Activated naive CD8-positive, alpha-beta T cell treated with anti-CD3 and anti-CD28 coated beads, Interleukin-2, amount 50 U/mL, for 24 hours (primary cell): ENCODE results near the gene CRACR2B.

Experiments
- ATAC-seq: fragments of 150-1000 bp; cut with Tn5 transposase; one replicate; pipeline ENCODE4 v1.10.0; 2021
- DNase-seq: peaks from one replicate; pipeline ENCODE4 v3.0.0; 2021
- H3K27ac Mint-ChIP-seq: one replicate; pipeline ENCODE4 v1.8.0; 2021; ENCODE audit warnings: mild to moderate bottlenecking, mixed read lengths
- H3K27me3 Mint-ChIP-seq: one replicate; pipeline ENCODE4 v1.8.0; 2021; ENCODE audit warnings: mixed read lengths
- H3K36me3 Mint-ChIP-seq: one replicate; pipeline ENCODE4 v1.8.0; 2021; ENCODE audit warnings: low read depth, mixed read lengths
- H3K4me1 Mint-ChIP-seq: one replicate; pipeline ENCODE4 v1.8.0; 2021; ENCODE audit warnings: mixed read lengths
- H3K4me3 Mint-ChIP-seq: one replicate; pipeline ENCODE4 v1.8.0; 2021; ENCODE audit warnings: mild to moderate bottlenecking, moderate library complexity, mixed read lengths
- H3K9me3 Mint-ChIP-seq: one replicate; pipeline ENCODE4 v1.8.0; 2021; ENCODE audit warnings: mixed read lengths

CRACR2B gene

DNA sequence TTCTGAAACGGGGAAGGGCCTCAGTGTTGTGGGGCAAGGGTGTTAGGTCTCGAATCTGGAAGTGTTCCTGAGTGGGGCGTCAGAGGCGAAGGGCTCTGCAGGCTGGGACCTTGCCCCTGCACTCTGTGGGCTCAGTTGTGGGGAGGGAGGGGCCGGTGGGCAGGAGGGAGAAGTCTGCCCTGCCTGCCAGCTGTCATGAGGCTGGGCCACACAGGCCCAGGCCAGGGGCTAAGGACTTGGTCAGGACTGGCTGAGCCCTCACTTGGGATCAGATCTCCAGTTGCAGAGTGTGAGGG, at the start of gene CRACR2B:
TSS of gene CRACR2B (plus strand) at position 23 of the 296 bp plus-strand sequence. CDS start 689 bp downstream, outside the sequence.
- ATAC-seq: no peak
- Mint-ChIP-seq H3K27ac (no peak within 1 kb of the TSS), H3K4me3 (peak within 1 kb of the TSS; percentile 64), H3K36me3 (no peaks in the 10 kb centered on the region), H3K4me1 (peaks cover 23% of the 10 kb centered on the region), H3K9me3 (no peaks in the 10 kb centered on the region), H3K27me3 (peaks cover 39% of the 10 kb centered on the region)
- no peak for DNase-seq

DNA sequence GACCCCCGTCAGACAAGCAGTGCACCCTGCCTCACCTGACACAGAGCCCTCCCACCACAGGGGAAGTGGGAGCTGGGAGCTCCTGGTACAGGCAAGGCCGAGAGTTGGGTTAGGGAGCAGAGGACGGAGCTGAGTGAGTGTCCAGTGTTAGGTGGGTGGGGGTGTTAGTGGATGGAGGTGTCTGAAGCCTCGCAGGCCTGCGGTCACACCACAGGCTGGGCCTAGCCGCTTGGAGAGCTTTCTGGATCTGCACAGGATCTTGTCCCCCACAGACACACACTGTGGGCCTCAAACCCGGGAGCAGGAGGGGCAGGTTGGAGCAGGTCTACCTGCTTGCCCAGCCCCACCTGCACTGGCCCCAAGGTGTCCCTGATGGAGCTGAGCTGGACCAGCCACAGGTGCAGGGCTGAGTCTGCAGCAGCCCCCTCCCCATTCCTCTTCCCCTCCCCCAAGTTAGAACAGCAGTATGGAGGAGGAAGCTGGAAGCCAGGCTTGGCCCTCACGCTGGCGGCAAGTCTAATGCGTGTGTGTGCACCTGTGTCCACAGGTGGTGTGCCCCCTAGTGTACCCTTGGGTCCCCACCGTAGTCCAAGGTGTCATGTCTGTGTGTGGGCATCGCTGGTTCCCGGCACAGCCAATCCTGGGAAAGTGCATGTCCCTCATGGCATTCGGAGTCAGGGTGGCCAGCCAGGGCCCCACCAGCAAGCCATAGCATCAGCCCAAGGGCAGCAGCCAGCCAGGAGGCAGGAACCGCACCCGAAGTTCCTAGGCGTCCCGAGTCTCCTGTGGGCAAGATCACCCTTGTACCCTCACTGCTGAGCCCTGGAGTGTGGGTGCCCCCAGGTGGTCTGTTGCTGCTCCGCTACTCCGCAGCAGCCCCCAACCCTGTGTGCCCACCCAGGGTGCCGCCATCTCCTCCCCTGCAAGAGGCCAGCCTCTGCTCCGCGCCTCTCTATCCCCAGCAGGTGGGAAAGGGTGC, 48.5 kb upstream of the CRACR2B start:
- DNase-seq (no peak), ATAC-seq (no peak)
- peak overlapping the region; percentile 38 for H3K4me3 Mint-ChIP-seq
- no peaks in the 10 kb centered on the region for H3K9me3 Mint-ChIP-seq
- peaks cover 19% of the 10 kb centered on the region for H3K4me1 Mint-ChIP-seq
- no peaks in the 10 kb centered on the region for H3K27me3 Mint-ChIP-seq
- peaks cover 6% of the 10 kb centered on the region for H3K36me3 Mint-ChIP-seq
- H3K27ac Mint-ChIP-seq: no peak overlapping the region

DNA sequence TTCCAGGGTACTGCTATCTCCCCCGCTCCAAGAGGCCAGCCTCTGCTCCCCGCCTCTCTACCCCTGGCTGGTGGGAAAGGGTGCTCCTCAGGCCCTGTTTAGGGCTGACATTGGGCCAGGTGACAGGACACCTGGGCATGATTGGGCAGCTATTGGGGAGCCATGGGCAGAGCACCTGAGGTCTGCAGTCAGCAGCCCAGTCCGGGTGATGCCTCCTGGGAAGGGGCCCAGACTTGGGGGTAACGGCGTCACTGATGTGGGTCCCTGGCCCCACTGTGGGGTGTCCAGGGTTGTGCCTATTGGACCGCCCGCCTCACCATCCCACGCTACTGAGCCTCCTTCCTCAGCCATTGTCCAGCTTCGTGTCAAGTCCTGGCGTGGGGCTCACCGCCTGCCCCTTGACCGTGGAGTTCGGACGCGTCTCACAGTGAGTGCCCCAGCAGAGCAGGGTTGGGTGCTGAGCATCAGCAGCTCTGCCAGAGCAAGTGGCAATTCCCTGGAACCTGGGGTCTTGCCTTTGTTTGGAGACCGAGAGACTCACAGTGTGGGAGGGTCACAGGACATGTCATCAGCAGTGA, 47.7 kb upstream of the CRACR2B start:
- ATAC-seq (no peak), DNase-seq (no peak)
- H3K4me1 Mint-ChIP-seq: peaks cover 19% of the 10 kb centered on the region
- H3K27me3 Mint-ChIP-seq: no peaks in the 10 kb centered on the region
- peaks cover 6% of the 10 kb centered on the region for H3K36me3 Mint-ChIP-seq
- H3K4me3 Mint-ChIP-seq: no peak overlapping the region
- H3K9me3 Mint-ChIP-seq: no peaks in the 10 kb centered on the region
- no peak overlapping the region for H3K27ac Mint-ChIP-seq

DNA sequence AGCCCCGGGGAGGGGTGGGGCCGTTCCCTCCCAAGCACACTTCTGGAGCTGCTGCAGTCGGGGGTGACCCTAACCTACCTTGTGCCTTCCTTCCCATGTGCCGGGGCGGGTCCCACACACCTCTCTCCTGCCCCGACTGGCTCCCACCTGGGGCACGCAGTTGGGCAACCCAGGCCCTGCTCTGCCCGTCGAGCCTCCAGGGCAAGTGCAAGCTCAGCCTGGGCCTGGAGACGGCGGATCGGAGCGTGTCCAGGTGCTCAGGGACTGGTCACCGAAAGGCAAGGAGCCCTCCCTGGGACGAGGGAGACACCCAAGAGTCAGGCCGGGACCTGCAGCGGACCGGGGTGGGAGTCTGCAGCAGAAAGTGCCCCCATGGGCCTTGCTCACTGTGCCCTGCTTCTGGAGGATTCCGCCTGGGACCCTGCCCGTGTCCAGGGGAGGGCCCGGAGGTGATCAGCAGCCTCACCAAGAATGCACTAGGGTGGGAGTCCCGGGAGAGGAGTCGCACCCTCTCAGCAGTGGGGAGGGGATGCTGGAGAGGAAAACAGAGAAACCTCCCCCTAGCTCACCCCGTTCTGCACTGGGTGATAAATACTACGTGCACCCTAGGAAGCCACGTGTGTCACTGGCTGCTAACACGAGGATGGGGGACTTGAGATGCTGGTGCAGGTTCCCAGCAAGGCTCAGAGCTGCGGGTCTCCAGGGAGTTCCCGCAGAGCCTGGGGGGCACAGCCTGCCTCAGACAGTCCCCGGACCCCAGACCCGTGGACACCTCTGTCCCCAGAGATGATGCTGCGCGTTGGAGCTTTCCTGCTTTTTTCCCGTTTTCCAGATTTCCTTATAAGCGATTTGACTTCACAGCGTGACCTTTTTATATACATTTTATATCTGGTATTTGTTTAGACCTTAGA, 45.2 kb upstream of the CRACR2B start:
- Mint-ChIP-seq H3K27me3 (no peaks in the 10 kb centered on the region), H3K4me1 (peaks cover 7% of the 10 kb centered on the region), H3K4me3 (no peak overlapping the region), H3K36me3 (no peaks in the 10 kb centered on the region), H3K9me3 (no peaks in the 10 kb centered on the region), H3K27ac (no peak overlapping the region)
- ATAC-seq (no peak), DNase-seq (no peak)

DNA sequence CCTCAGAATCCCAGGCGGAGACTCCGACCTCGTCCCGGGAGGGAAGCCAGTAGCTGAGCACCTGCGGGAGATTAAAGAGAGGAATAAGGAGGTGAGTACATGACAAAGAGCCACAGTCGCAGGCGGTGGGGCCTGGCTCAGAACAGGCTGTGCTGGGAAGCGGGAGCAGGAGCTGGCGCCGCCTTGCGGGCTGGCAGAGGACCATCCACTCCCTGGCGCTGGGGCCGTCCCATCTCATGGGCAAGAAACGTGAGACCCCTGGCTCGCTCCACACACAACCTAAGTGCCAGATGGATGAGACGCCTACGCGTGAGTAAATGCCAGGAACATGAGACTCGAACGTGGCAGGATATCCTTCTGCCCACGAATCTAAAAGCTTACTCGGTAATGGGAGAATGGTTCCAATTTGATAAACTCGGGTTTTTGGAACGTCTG, 44.1 kb upstream of the CRACR2B start:
- Mint-ChIP-seq H3K27me3 (no peaks in the 10 kb centered on the region), H3K4me3 (no peak overlapping the region), H3K27ac (no peak overlapping the region), H3K36me3 (no peaks in the 10 kb centered on the region), H3K9me3 (no peaks in the 10 kb centered on the region), H3K4me1 (peaks cover 5% of the 10 kb centered on the region)
- ATAC-seq: peak; percentile 79
- peak; percentile 57 for DNase-seq

DNA sequence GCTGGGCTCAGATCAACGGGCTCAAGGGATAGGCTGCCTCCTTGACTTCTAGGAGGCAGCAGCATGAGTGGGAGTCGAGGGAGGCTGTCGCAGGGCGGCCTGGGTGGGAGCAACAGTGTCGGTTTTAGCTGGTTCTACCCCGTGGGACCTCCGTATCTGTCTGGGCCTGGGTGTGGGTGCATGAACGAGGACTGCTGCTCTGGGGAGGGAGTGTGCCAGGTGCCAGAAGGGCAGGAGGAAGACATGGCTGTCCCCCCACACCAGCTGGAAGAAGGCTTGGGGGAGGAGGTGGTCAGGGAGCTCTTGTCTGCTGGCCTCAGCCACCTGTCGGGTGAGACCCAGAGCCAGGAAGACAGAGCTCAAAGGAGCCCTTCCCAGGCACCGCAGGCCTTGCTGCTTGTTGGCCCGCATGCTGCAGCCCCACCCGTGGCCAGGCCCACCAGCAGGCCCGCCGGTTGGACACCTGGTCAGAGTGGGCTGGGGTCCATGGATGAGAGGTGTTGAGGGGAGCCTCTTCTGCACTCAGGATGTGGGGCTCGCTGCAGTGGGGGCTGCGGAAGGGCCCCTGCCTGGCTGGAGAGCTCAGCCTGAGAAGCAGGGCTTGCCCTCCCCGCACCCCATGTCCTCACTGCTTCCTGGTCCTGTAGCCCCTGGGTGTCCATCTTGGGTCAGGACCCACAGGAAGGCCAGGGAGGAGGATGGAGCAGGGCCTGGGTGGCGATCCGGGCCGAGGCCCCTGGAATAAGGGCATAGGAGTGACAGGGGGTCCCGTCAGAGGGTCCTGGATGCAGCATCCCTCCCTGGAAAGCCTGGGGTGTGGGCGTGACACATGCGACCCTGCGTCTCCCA, 41.3 kb upstream of the CRACR2B start:
- Mint-ChIP-seq H3K27me3 (peaks cover 2% of the 10 kb centered on the region), H3K27ac (no peak overlapping the region), H3K4me1 (peaks cover 5% of the 10 kb centered on the region), H3K36me3 (peaks cover 3% of the 10 kb centered on the region), H3K4me3 (no peak overlapping the region), H3K9me3 (no peaks in the 10 kb centered on the region)
- no peak for DNase-seq
- no peak for ATAC-seq

DNA sequence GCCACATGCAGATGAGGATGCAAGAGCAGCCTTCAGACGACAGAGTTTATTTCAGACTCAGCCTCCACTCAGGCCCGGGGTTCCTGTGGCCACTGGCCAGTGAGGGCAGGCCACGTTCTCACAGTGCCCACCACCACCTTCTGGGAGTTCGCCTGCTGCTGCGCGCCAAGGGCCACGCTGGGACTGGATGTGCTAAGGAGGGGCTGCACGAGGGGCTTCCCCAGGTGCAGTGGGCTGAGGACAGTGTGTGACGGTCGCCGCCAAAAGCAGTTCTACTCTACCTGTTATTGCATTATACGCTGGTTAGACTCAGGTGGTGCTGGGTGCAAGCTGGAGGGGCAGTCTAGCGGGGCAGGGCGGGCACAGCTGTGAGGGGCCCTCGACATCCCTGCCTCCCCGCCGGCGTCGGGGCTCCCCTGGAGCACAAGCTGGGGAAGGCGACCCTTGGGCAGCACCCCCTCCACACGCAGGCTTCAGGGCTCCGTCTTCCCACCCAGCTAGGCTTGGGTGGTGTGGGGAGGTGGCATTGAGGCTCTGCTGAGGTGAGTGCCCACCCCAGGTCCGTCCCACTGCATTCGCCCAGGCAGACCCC, 40.5 kb upstream of the CRACR2B start:
- peaks cover 3% of the 10 kb centered on the region for H3K36me3 Mint-ChIP-seq
- ATAC-seq: no peak
- H3K4me3 Mint-ChIP-seq: no peak overlapping the region
- H3K27me3 Mint-ChIP-seq: peaks cover 2% of the 10 kb centered on the region
- no peak for DNase-seq
- peaks cover 5% of the 10 kb centered on the region for H3K4me1 Mint-ChIP-seq
- H3K27ac Mint-ChIP-seq: no peak overlapping the region
- H3K9me3 Mint-ChIP-seq: no peaks in the 10 kb centered on the region

DNA sequence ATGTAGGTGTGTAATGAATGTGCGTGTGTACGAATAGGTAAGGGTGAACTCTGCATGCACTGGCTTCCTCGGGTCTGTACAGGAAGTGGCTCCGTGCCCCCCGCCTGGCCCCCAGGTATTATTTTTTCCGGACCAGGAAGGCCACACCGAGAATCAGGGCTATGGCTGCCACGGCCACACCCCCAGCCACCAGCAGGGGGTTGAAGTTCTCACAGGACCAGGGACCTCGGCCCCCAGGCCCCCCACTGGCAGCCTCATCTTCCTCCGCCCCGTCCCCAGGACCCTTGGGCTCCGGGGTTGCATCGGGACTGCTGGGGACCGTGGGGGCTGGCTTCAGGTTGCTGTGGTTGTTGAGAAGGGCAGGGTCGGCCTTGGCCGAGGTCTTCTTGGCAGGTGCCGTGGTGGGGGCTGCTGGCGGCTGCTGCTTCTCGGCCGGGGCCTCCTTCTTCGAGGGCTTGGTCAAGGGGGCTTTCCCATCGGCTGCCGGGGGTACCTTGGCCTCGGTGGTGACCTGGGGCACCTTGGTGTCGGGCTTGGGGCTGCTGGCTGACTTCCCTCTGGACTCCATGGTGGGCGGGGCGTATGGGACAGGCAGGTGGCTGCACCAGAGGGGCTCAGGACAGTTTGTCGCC, 39.6 kb upstream of the CRACR2B start:
- DNase-seq: no peak
- Mint-ChIP-seq H3K9me3 (no peaks in the 10 kb centered on the region), H3K27ac (no peak overlapping the region), H3K36me3 (peaks cover 3% of the 10 kb centered on the region), H3K27me3 (peaks cover 2% of the 10 kb centered on the region), H3K4me1 (peaks cover 5% of the 10 kb centered on the region), H3K4me3 (no peak overlapping the region)
- ATAC-seq: no peak

DNA sequence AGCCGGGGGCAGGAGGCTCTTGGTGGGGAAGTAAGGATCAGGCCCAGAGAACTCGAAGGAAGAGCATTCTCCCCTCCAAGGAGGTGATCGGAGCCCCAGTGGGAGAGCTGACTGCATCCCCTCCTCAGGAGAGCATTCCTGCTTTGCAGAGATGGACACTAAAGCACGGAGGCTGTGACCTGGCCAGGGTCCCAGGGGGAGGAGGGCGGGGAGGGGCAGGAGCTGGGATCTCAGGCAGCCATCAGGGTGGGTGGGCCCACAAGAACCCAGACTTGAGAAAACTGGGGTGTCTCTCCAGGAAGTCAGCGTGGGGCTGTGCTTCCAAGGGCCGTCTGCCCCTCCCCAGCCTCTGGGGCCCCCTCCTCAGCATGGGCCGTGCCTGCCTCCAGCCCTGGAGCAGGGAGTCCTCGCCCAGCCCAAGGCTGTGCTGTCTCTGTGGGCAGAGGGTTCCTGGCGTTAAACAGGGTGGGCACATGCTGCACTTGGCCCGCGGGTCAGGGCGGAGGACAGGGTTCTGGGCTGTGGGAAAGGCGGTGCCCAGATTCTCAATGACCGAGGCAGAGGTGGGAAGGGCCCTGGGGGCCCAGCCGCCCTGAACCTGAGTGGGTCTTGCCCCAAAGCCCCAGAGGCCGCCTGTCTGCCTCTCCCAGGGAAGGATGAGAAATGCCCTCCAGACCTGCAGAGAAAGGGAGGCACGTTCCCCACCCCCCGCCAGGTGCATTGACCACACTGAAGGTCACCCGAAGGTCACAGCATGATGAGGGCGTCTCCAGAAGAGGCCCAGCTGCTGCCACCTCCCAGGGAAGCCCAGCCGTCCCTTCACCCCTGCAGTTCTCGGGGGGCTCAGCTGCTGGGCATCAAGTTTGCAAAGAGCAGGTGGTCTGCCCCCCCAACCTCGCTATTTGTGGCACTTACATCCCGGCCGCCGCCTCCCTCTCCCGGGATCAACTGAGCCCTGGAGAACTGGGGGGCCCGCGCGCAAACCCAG, 38.5 kb upstream of the CRACR2B start:
- H3K27ac Mint-ChIP-seq: no peak overlapping the region
- peaks cover 2% of the 10 kb centered on the region for H3K27me3 Mint-ChIP-seq

DNA sequence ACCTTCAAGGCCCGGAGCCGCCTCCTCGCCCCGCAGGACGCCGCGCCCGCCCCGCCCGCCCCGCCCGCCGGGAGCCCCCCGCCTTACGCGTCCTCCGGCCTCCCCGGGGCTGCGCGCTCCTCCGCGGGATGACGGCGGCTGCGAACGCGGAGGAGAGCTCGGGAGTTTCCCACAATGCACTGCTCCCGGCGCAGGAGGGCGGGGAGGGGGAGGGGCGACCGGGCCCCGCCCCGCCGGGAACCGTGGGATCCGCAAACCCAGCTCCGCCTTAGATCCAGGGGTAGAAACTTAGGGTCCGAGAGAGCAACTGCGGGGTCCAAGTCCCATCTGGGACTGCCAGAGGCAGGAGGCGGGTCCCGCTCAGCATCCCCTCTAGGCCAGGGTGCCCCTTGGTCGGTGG, 37.8 kb upstream of the CRACR2B start, which contains the start of gene CEND1:
TSS of gene CEND1 (minus strand) at position 148 of the 400 bp plus-strand sequence. CDS start 1,514 bp downstream, outside the sequence.
- H3K4me3 Mint-ChIP-seq: peak within 1 kb of the TSS; percentile 26
- H3K36me3 Mint-ChIP-seq: peaks cover 3% of the 10 kb centered on the region
- peaks cover 2% of the 10 kb centered on the region for H3K27me3 Mint-ChIP-seq
- peak; percentile 61 for DNase-seq
- H3K4me1 Mint-ChIP-seq: peaks cover 2% of the 10 kb centered on the region
- peak within 1 kb of the TSS; percentile 46 for H3K27ac Mint-ChIP-seq
- H3K9me3 Mint-ChIP-seq: no peaks in the 10 kb centered on the region
- peak; percentile 21 for ATAC-seq

More for the DNA sequence above, 38.5 kb upstream of the CRACR2B start:
- no peak for DNase-seq
- Mint-ChIP-seq H3K36me3 (peaks cover 3% of the 10 kb centered on the region), H3K4me1 (peaks cover 2% of the 10 kb centered on the region), H3K4me3 (peak overlapping the region; percentile 26), H3K9me3 (no peaks in the 10 kb centered on the region)
- no peak for ATAC-seq

DNA sequence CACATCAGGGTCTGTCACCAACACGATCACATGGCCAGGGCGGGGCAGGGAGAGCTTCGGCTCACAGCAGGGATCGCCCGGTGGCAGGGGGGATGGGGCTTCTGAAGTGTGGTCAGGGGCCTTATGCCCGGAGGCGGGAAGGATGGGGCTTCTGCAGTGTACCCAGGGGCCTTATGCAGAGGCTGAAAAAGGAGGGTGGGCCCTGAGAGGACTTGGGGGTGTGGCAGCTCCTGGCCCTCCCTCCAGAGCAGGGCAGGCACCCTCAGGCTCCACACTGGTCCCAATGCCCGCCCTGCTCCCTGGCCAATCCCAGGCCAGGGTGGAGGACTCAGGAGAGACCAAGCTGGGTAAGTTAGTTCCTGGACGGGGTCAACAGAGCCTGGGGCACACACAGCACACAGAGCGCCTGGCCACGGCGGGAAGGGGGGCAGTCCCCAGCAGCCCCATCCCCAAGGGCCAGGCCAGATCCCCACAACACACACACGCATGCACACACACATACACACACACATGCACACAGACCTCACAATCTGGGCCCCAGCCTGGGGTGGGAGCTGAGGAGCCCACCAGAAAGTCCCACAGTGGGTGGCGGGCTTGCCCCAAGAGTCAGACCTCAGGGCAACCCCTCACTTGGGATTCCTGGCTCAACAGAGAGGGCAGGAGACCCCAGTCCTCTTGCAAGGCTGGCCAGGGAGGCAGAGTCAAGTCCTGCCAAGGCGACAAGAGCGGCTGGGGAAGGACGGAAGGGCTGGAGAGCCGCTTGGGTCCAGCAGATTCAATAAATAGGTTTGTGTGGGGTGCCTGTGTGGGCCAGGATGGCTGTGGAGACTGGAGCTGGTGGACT, 36.8 kb upstream of the CRACR2B start:
- no peak for DNase-seq
- Mint-ChIP-seq H3K27me3 (peaks cover 2% of the 10 kb centered on the region), H3K27ac (peak overlapping the region; percentile 46), H3K9me3 (no peaks in the 10 kb centered on the region), H3K4me1 (peaks cover 2% of the 10 kb centered on the region), H3K36me3 (peaks cover 3% of the 10 kb centered on the region), H3K4me3 (no peak overlapping the region)
- peak; percentile 15 for ATAC-seq
